ENCODE data around the gene THBS2.
"Not testable (repeated sequence)": the region's sequence is repeated elsewhere in the genome, so short reads cannot be mapped to it uniquely, and the experiment has no call there.

Gene THBS2

DNA sequence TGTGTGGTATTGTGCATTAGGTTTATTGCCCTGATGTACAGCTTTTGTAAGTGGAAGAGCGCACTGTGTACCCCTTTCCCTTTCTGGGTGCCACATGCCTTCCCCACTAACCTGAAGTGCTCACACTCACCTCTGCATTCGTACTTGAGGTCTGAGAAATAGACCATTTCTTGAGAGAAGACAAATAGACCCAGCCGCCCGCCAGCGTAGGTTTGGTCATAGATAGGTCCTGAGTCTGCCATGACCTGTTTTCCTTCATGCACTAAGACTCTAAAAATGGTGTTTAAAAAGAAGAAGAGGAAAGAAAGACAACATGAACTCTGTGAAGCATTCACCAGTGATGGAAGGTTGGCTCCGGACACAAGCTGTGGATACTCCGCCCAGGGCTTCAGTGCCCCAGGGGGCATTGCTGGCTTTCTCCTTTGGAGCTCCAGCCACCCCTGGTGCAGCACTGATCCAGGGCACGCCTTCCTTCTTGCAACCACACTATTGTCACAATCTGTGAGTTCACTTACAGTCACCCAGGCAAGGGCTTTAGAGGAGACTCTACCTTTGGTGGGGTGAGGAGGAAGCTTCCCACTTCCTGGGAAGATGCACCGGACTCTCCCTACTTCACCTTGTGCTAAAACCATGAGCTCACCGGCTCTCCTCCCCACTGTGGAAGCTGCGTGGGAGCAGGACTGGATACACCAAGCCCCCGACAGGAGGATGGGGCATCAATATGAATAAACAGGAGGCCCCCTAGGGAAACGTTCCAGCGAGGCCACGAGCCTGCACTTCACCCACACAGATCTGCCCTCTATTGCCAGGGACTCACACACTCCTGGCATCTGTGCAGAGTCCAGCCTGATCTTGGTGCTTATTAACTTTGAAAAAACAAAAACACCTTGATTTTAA, 33.3 kb downstream of the THBS2 start:
- TF ChIP-seq POLR2AphosphoS5 (IDR thresholded peaks at IDR 0.05; ENCODE audit: low read depth, low read length) (no peak), POLR2A (IDR thresholded peaks at IDR 0.05; ENCODE audit: low read depth, low read length) (no peak), POU2F2 (IDR thresholded peaks at IDR 0.05; ENCODE audit: low read depth, low read length) (no peak), TAF1 (IDR thresholded peaks at IDR 0.05; ENCODE audit: low read depth, low read length) (no peak), SPI1 (IDR thresholded peaks at IDR 0.05; ENCODE audit: low read depth, low read length) (no peak), PAX5 (IDR thresholded peaks at IDR 0.05; ENCODE audit: insufficient read depth, low read length, severe bottlenecking) (no peak)
- FAIRE-seq (no peak), DNase-seq (ENCODE audit: insufficient read length, low spot score) (no peak)

- FAIRE-seq (no peak), DNase-seq (ENCODE audit: insufficient read length, low spot score) (no peak)
- TF ChIP-seq POLR2AphosphoS5 (IDR thresholded peaks at IDR 0.05; ENCODE audit: low read depth, low read length) (no peak), TAF1 (IDR thresholded peaks at IDR 0.05; ENCODE audit: low read depth, low read length) (no peak), POLR2A (IDR thresholded peaks at IDR 0.05; ENCODE audit: low read depth, low read length) (no peak), SPI1 (IDR thresholded peaks at IDR 0.05; ENCODE audit: low read depth, low read length) (no peak), POU2F2 (IDR thresholded peaks at IDR 0.05; ENCODE audit: low read depth, low read length) (no peak), PAX5 (IDR thresholded peaks at IDR 0.05; ENCODE audit: insufficient read depth, low read length, severe bottlenecking) (no peak)
Measured at GRCh38 chr6:169217972-169218371, 35.7 kb downstream of the THBS2 start.

DNA sequence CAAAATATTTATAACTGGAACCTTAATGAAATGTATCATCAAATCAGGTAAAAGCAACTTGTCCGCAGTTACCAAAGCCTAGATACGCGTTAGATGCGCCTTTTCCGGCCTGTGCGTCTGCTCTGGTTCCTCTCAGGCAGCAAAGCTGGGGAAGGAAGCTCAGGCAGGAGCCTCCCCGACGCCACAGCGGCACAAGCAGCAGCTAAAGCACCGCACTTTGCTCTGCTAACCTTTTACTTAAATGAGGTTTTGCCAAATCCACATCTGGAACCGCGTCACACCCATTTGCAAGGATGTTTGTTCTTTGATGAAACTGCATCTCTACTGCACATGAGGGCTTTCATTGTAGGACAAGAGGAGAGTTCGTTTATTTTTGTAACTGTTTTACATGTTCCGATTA, 36.8 kb downstream of the THBS2 start:
- DNase-seq (ENCODE audit: insufficient read length, low spot score), result no peak
- no peak for FAIRE-seq
- TF ChIP-seq POLR2AphosphoS5 (IDR thresholded peaks at IDR 0.05; ENCODE audit: low read depth, low read length) (no peak), TAF1 (IDR thresholded peaks at IDR 0.05; ENCODE audit: low read depth, low read length) (no peak), PAX5 (IDR thresholded peaks at IDR 0.05; ENCODE audit: insufficient read depth, low read length, severe bottlenecking) (no peak), SPI1 (IDR thresholded peaks at IDR 0.05; ENCODE audit: low read depth, low read length) (no peak), POLR2A (IDR thresholded peaks at IDR 0.05; ENCODE audit: low read depth, low read length) (no peak)

DNA sequence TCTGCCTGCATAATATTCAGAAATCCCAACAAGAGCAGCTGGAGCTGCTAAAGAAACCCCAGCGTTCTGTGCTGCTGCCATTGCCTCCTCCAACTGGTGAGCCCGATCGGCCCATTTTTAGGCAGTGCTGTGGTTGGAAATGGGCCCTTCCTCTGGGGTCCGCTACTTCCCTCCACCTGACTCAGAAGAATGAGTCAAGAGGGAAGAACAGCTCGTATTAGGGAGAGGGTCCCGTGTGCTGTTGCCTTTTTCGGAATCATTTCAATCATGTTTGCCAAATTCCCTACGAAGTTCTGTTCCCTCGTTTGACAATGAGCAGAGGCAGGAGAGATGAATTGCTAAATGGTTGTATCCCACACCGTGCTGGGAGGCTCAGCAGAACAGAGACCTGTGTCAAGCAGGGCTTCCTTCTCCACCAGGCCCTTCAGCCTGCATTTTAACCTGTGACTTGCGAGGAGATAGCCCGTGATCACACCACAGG, 38.4 kb downstream of the THBS2 start:
- DNase-seq (ENCODE audit: insufficient read length, low spot score) (no peak), FAIRE-seq (no peak)
- TF ChIP-seq PAX5 (IDR thresholded peaks at IDR 0.05; ENCODE audit: insufficient read depth, low read length, severe bottlenecking), result no peak
- no peak for TF ChIP-seq TAF1 (IDR thresholded peaks at IDR 0.05; ENCODE audit: low read depth, low read length)
- no peak for TF ChIP-seq POLR2AphosphoS5 (IDR thresholded peaks at IDR 0.05; ENCODE audit: low read depth, low read length)
- no peak for TF ChIP-seq POLR2A (IDR thresholded peaks at IDR 0.05; ENCODE audit: low read depth, low read length)
- no peak for TF ChIP-seq POU2F2 (IDR thresholded peaks at IDR 0.05; ENCODE audit: low read depth, low read length)
- no peak for TF ChIP-seq SPI1 (IDR thresholded peaks at IDR 0.05; ENCODE audit: low read depth, low read length)

DNA sequence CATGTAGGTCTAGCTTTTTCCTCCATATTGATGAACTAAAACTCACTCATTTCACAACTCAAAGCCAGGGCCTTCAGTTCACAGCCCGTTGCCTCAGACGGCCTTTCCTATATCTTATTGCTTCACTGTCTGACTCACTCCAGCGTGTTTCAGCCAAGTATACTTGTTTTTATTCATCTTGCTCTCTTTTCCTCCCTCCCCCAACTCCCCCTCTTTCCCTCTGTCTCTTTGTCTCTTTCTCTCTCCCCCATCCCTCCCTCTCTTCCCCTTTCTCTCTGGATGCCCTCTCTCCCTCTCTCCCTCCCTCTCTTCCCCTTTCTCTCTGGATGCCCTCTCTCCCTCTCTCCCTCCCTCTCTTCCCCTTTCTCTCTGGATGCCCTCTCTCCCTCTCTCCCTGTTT, 38.9 kb downstream of the THBS2 start:
- not testable (repeated sequence) for FAIRE-seq; DNase-seq (ENCODE audit: insufficient read length, low spot score)

DNA sequence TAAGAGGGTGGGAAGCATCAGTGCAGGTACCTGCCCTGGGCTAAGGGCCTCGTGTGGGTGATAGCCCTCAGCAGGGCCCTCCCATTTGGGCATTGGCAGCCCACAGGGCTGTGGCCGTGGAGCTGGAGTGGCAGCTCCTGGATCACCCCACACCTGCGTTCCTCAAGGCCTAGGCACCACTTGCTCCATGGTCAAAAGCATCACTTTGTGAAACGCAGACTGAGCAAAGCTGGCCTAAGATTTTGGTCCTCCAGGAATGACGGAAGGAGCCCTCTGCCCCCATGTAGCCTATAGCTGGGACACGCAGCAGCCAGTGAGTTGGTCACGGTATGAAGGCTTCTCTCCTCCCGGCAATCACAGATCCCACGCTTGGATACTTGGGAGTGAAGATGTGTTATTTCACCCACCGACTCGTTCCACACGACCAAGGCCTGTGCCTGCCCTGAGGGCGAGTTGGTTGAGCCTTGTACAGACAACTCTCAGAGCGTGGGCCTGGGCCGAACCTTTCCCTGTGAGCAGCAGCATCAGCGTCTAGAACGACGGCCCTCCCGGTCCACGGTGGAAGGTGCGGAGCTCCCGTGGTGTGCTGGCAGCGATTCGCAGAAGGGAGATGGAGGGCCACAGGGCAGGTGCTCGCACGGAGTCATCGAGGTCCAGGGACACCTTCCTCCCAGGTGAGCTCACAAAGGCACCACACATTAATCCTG, 39.7 kb downstream of the THBS2 start:
- TF ChIP-seq POLR2AphosphoS5 (IDR thresholded peaks at IDR 0.05; ENCODE audit: low read depth, low read length) (no peak), POU2F2 (IDR thresholded peaks at IDR 0.05; ENCODE audit: low read depth, low read length) (no peak), TAF1 (IDR thresholded peaks at IDR 0.05; ENCODE audit: low read depth, low read length) (no peak), PAX5 (IDR thresholded peaks at IDR 0.05; ENCODE audit: insufficient read depth, low read length, severe bottlenecking) (no peak), POLR2A (IDR thresholded peaks at IDR 0.05; ENCODE audit: low read depth, low read length) (no peak), SPI1 (IDR thresholded peaks at IDR 0.05; ENCODE audit: low read depth, low read length) (no peak)
- FAIRE-seq (no peak), DNase-seq (ENCODE audit: insufficient read length, low spot score) (no peak)

DNA sequence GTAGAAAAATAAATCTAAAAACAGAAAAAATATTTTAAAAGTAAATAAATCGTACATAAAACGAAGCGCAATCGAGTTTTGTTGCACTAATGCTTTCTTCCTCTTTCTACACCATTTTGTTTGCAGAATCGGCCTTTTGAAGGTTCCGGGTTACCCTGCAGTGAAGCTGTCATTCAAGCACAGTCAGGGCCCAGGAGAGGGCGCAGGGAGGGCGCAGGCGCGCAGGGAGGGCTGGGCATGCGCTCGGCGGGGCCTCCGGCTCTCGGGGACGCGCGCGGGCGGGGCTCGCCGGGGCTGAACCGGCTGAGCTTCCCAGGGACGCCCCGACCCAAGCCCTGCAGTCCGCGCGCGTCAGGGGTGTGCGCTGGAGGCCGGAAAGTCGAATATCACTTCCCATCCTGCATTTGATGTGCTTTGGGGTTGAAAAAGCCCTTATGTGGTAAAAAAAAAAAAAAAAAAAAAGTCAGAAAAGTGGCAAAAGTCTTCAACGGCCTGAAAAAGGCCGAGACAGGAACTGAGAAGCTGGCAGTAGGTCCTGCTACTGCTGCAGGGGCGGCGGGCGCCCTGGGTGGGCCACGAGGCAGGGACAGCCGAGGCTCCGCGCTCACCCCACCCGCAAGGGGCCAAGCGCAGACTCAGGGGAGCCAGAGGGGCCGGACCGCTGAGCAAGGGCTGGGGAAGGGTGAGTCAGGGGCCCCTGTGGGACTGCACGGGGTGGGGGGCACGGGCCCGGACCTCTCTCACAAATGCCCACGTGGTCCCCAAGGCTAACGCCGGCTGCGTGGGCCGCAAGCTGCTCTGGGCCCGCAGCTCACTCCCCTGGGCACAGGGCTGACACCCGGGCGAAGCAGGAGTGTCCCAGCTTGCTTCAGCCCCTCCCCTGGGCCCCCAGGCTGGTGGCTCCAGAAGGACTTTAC, 40.5 kb downstream of the THBS2 start:
- DNase-seq (ENCODE audit: insufficient read length, low spot score), result peak; percentile 96
- FAIRE-seq, result peak; percentile 90
- no peak for TF ChIP-seq PAX5 (IDR thresholded peaks at IDR 0.05; ENCODE audit: insufficient read depth, low read length, severe bottlenecking)
- no peak for TF ChIP-seq TAF1 (IDR thresholded peaks at IDR 0.05; ENCODE audit: low read depth, low read length)
- TF ChIP-seq POLR2AphosphoS5 (IDR thresholded peaks at IDR 0.05; ENCODE audit: low read depth, low read length), result no peak
- no peak for TF ChIP-seq SPI1 (IDR thresholded peaks at IDR 0.05; ENCODE audit: low read depth, low read length)
- no peak; the same call in 1 of the 2 replicates for TF ChIP-seq POLR2A (IDR thresholded peaks at IDR 0.05; ENCODE audit: low read depth, low read length)
- TF ChIP-seq POU2F2 (IDR thresholded peaks at IDR 0.05; ENCODE audit: low read depth, low read length), result no peak

GRCh38 chr6:169212436-169212835, 41.2 kb downstream of the THBS2 start:
- TF ChIP-seq SPI1 (IDR thresholded peaks at IDR 0.05; ENCODE audit: low read depth, low read length), result no peak
- no peak for TF ChIP-seq POLR2A (IDR thresholded peaks at IDR 0.05; ENCODE audit: low read depth, low read length)
- TF ChIP-seq POU2F2 (IDR thresholded peaks at IDR 0.05; ENCODE audit: low read depth, low read length), result no peak
- no peak for TF ChIP-seq POLR2AphosphoS5 (IDR thresholded peaks at IDR 0.05; ENCODE audit: low read depth, low read length)
- TF ChIP-seq PAX5 (IDR thresholded peaks at IDR 0.05; ENCODE audit: insufficient read depth, low read length, severe bottlenecking), result no peak
- DNase-seq (ENCODE audit: insufficient read length, low spot score), result no peak
- FAIRE-seq, result no peak

GRCh38 chr6:169211881-169212280, 41.8 kb downstream of the THBS2 start:
- TF ChIP-seq PAX5 (IDR thresholded peaks at IDR 0.05; ENCODE audit: insufficient read depth, low read length, severe bottlenecking) (no peak), POU2F2 (IDR thresholded peaks at IDR 0.05; ENCODE audit: low read depth, low read length) (no peak), POLR2A (IDR thresholded peaks at IDR 0.05; ENCODE audit: low read depth, low read length) (no peak), TAF1 (IDR thresholded peaks at IDR 0.05; ENCODE audit: low read depth, low read length) (no peak), SPI1 (IDR thresholded peaks at IDR 0.05; ENCODE audit: low read depth, low read length) (no peak)
- DNase-seq (ENCODE audit: insufficient read length, low spot score) (no peak), FAIRE-seq (peak; percentile 63)
